Measurements from ENCODE around the gene ENTREP3. TPM values are rescaled to one million over a fixed set of nuclear protein-coding genes. Genes with fewer than 3 reads are reported as not detected.

ENTREP3 gene
- total and polyA plus RNA-seq, 8 donors: 2.8 to 77.9 (median 15.7) TPM

- Histone ChIP-seq H3K4me1 (no peaks in the 10 kb centered on the region), H3K27ac (no peak overlapping the region), H3K36me3 (peaks cover 0 to 18% (median 8%) of the 10 kb centered on the region in 4 donors), H3K4me3 (no peak overlapping the region), H3K27me3 (peaks cover 0 to 6% (median 0%) of the 10 kb centered on the region in 3 donors), H3K9me3 (no peaks in the 10 kb centered on the region)
- no peak for TF ChIP-seq EP300 (IDR thresholded peaks at IDR 0.05)
- no peak for TF ChIP-seq POLR2AphosphoS5 (IDR thresholded peaks at IDR 0.05)
- TF ChIP-seq POLR2A (IDR thresholded peaks at IDR 0.05): no peak
- no peak for TF ChIP-seq CTCF (IDR thresholded peaks at IDR 0.05)
- 93 to 97% (median 93%) methylated on average over 12 to 21 of the region's 21 CpGs for WGBS, 5 donors
- intact Hi-C loops (cut with DNase I; ENCODE audit: low total_unique reads): no loop called here
- DNase-seq: no peak
These were observed 32.8 kb upstream of the ENTREP3 start for GRCh38 chr1:155287987-155288543.

- H3K27me3 ChIP-seq: peaks cover 0 to under 1% (median 0%) of the 10 kb centered on the region in 3 donors
- H3K4me3 ChIP-seq: no peak overlapping the region
- H3K4me1 ChIP-seq: no peaks in the 10 kb centered on the region
- 90 to 100% (median 95%) methylated on average over 2 of the region's 2 CpGs for WGBS, 5 donors
- no peaks in the 10 kb centered on the region for H3K9me3 ChIP-seq
- no peak for DNase-seq
- TF ChIP-seq POLR2AphosphoS5 (IDR thresholded peaks at IDR 0.05) (no peak), EP300 (IDR thresholded peaks at IDR 0.05) (no peak), CTCF (IDR thresholded peaks at IDR 0.05) (no peak), POLR2A (IDR thresholded peaks at IDR 0.05) (no peak)
- intact Hi-C loops (cut with DNase I; ENCODE audit: low total_unique reads): no loop called here
- H3K36me3 ChIP-seq: peaks cover 0 to 29% (median 10%) of the 10 kb centered on the region in 4 donors
- no peak overlapping the region for H3K27ac ChIP-seq
These were observed 31.3 kb upstream of the ENTREP3 start for GRCh38 chr1:155286544-155286943.

- no peak overlapping the region for H3K27ac ChIP-seq
- no peaks in the 10 kb centered on the region for H3K4me1 ChIP-seq
- no peak overlapping the region for H3K4me3 ChIP-seq
- TF ChIP-seq EP300 (IDR thresholded peaks at IDR 0.05) (no peak), POLR2A (IDR thresholded peaks at IDR 0.05) (no peak), CTCF (IDR thresholded peaks at IDR 0.05) (no peak), POLR2AphosphoS5 (IDR thresholded peaks at IDR 0.05) (no peak)
- no peak for DNase-seq
- H3K27me3 ChIP-seq: no peaks in the 10 kb centered on the region
- no peaks in the 10 kb centered on the region for H3K9me3 ChIP-seq
- intact Hi-C loops (cut with DNase I; ENCODE audit: low total_unique reads): no loop called here
- WGBS, 5 donors: 90 to 96% (median 94%) methylated on average over 3 to 18 of the region's 18 CpGs
- peaks cover 0 to 29% (median 10%) of the 10 kb centered on the region in 4 donors for H3K36me3 ChIP-seq
These were observed 30.4 kb upstream of the ENTREP3 start for GRCh38 chr1:155285631-155286044.

DNA sequence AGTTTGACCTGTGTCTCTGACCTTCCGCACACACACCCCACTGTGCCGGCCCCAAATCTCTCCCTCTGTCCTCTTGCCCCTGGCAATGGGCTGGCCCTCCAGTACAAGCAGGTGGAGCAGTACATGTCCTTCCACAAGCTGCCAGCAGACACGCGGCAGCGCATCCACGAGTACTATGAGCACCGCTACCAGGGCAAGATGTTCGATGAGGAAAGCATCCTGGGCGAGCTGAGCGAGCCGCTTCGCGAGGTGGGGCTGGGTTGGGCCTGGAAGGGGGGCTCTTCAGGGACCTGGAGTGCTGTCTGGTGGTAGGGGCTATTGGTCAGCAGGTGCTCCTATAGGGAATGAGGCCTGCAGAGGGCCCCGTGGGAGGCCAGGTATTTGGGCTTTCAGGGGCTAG, 29.8 kb upstream of the ENTREP3 start:
- intact Hi-C loops (cut with DNase I; ENCODE audit: low total_unique reads): no loop called here
- Histone ChIP-seq H3K4me1 (no peaks in the 10 kb centered on the region), H3K4me3 (no peak overlapping the region), H3K27me3 (no peaks in the 10 kb centered on the region), H3K27ac (no peak overlapping the region), H3K9me3 (no peaks in the 10 kb centered on the region), H3K36me3 (peaks cover 0 to 29% (median 10%) of the 10 kb centered on the region in 4 donors)
- 90 to 94% (median 92%) methylated on average over 14 of the region's 14 CpGs for WGBS, 5 donors
- DNase-seq: no peak
- TF ChIP-seq CTCF (IDR thresholded peaks at IDR 0.05) (no peak), POLR2AphosphoS5 (IDR thresholded peaks at IDR 0.05) (no peak), POLR2A (IDR thresholded peaks at IDR 0.05) (no peak), EP300 (IDR thresholded peaks at IDR 0.05) (no peak)

Measured in stomach (tissue), 9 donors.